ENCODE results near the gene TCERG1.
A peak's percentile ranks its signal among the peaks of the same experiment; 100 is the strongest.

The TCERG1 gene

DNA sequence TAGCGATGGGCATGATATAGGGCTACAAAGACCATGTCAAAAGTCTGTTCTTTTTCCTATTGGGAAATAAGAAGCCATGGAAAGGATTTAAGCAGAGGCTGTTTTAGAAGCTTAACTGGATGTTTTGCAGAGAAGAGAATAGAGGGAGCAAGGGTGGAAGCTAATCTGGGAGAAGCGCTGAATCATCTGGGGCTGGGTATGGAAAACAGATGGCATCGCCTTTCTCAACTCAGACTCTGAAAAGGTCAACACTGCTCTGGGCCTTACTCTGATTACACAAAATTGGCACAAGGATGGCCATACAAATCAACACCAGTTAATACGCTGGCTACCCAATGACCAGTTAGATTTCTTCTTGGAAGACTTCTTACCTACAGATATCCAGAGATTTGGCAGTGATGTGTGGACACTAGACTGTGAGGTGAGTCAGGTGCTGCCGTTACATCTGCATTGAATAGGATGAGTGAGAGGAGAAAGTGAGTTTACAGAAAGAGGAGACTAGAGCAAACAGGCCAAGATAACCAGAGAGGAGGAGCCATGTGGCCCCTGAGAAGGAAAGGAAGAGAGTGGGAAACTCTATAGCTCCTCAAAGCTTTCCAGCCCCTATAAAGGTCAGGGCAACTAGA lies 6.2 kb upstream of the TCERG1 start:
- Mint-ChIP-seq H3K27ac (no peak overlapping the region), H3K4me1 (no peaks in the 10 kb centered on the region), H3K4me3 (no peak overlapping the region), H3K9me3 (no peaks in the 10 kb centered on the region), H3K27me3 (peaks cover 17% of the 10 kb centered on the region), H3K36me3 (no peaks in the 10 kb centered on the region)

DNA sequence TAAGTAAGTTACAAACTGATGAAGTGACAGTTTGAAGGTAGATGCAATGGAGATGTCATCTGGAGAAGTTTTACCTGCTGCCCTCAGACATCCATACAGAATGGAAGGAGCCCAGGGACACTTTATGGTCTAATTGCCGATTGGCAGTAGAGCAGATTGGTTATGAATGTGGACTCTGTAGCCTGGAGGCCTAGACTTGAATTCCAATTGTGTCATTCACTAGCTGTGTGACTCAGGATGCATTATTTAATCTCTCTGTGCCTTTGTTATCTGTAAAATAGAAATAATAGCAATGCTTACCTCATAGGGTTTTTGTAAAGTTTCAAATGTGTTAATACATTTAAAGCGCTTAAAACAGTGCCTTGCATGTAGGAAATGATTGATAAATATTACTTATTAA lies 5.2 kb upstream of the TCERG1 start:
- no peak overlapping the region for H3K4me3 Mint-ChIP-seq
- H3K27ac Mint-ChIP-seq, result no peak overlapping the region
- H3K27me3 Mint-ChIP-seq, result peaks cover 15% of the 10 kb centered on the region
- no peaks in the 10 kb centered on the region for H3K4me1 Mint-ChIP-seq
- no peaks in the 10 kb centered on the region for H3K9me3 Mint-ChIP-seq
- H3K36me3 Mint-ChIP-seq, result no peaks in the 10 kb centered on the region

- Mint-ChIP-seq H3K36me3 (peaks cover 10% of the 10 kb centered on the region), H3K9me3 (no peaks in the 10 kb centered on the region), H3K4me3 (peak overlapping the region; percentile 100), H3K27ac (peak overlapping the region; percentile 100), H3K27me3 (no peaks in the 10 kb centered on the region), H3K4me1 (peaks cover 44% of the 10 kb centered on the region)
These were observed 724 bp downstream of the TCERG1 start for GRCh38 chr5:146447734-146448380.

- no peaks in the 10 kb centered on the region for H3K9me3 Mint-ChIP-seq
- peaks cover 10% of the 10 kb centered on the region for H3K36me3 Mint-ChIP-seq
- H3K4me3 Mint-ChIP-seq, result peak overlapping the region; percentile 100
- peak overlapping the region; percentile 100 for H3K27ac Mint-ChIP-seq
- peaks cover 54% of the 10 kb centered on the region for H3K4me1 Mint-ChIP-seq
- no peaks in the 10 kb centered on the region for H3K27me3 Mint-ChIP-seq
These were observed 1.8 kb downstream of the TCERG1 start for GRCh38 chr5:146448783-146449519.

- no peaks in the 10 kb centered on the region for H3K9me3 Mint-ChIP-seq
- H3K27me3 Mint-ChIP-seq, result no peaks in the 10 kb centered on the region
- peaks cover 10% of the 10 kb centered on the region for H3K36me3 Mint-ChIP-seq
- no peak overlapping the region for H3K27ac Mint-ChIP-seq
- H3K4me3 Mint-ChIP-seq, result peak overlapping the region; percentile 100
- peaks cover 63% of the 10 kb centered on the region for H3K4me1 Mint-ChIP-seq
These were observed 2.9 kb downstream of the TCERG1 start for GRCh38 chr5:146450002-146450401.

DNA sequence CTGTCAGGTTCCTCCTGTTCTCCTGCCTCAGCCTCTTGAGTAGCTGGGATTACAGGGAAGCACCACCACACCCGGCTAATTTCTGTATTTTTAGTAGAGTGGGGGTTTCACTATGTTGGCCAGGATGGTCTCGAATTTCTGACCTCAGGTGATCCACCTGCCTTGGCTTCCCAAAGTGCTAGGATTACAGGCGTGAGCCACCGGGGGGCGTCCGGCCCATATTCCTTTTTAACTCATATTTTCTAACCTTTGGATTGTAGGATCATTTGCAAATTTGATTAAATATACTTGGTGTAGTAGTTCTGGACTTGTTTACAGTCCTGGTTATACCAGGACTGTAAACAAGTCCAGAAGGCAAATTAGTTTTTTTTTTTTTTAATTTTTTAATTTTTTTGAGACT lies 4.3 kb downstream of the TCERG1 start:
- Mint-ChIP-seq H3K4me3 (no peak overlapping the region), H3K4me1 (peaks cover 71% of the 10 kb centered on the region), H3K9me3 (no peaks in the 10 kb centered on the region), H3K36me3 (peaks cover 14% of the 10 kb centered on the region), H3K27ac (no peak overlapping the region), H3K27me3 (no peaks in the 10 kb centered on the region)

DNA sequence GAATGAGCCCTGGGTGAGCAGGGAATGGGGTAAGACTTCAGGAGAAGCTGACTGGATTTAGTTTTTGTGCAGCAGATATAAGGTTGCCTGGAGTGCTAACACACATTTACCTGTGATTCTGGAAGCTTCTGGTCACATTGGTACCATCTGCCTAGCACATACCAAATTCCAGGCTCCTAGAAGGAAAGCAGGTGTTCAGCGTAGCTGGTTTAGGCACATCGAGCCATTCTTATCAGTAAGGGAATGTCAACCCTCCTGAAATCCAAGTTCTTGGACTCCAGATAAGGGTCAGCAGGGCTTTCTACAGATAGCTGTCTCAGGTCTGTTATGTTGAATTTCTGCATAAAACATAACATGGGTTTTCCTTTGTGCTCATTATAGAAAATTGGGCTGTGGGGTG lies 10.3 kb downstream of the TCERG1 start:
- Mint-ChIP-seq H3K27me3 (no peaks in the 10 kb centered on the region), H3K9me3 (no peaks in the 10 kb centered on the region), H3K4me3 (no peak overlapping the region), H3K36me3 (peaks cover 20% of the 10 kb centered on the region), H3K27ac (no peak overlapping the region), H3K4me1 (peaks cover 56% of the 10 kb centered on the region)

DNA sequence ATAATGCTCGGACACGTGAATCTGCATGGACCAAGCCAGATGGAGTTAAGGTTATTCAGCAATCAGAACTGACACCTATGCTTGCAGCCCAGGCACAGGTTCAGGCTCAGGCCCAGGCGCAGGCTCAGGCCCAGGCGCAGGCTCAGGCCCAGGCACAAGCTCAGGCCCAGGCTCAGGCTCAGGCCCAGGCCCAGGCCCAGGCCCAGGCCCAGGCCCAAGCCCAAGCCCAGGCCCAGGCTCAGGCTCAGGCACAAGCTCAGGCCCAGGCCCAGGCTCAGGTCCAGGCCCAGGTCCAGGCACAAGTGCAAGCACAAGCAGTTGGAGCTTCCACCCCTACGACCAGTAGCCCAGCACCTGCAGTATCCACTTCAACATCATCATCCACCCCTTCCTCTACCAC lies 11.8 kb downstream of the TCERG1 start:
- H3K27ac Mint-ChIP-seq, result no peak overlapping the region
- peaks cover 54% of the 10 kb centered on the region for H3K4me1 Mint-ChIP-seq
- H3K9me3 Mint-ChIP-seq, result no peaks in the 10 kb centered on the region
- peaks cover 27% of the 10 kb centered on the region for H3K36me3 Mint-ChIP-seq
- no peaks in the 10 kb centered on the region for H3K27me3 Mint-ChIP-seq
- no peak overlapping the region for H3K4me3 Mint-ChIP-seq

DNA sequence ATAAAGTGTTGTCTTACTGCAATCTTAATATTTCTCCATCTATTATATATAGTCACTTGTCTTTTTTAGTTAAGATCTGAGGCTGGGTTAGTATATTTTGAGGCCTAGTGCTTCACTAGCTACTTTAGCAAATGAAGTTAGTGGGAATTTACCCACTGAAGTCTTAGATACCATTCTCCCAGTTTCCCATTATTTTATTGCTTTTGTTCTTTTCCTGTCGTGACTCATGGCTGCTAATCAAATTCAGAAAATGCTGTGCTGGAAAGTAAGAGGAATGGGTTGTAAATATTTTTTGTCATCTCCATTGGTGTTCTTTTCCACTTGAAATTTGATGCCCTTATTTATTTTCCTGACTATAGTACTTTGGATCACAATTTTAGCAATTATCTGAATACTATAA lies 14.2 kb downstream of the TCERG1 start:
- Mint-ChIP-seq H3K27ac (no peak overlapping the region), H3K36me3 (peaks cover 35% of the 10 kb centered on the region), H3K27me3 (no peaks in the 10 kb centered on the region), H3K4me1 (peaks cover 51% of the 10 kb centered on the region), H3K4me3 (no peak overlapping the region), H3K9me3 (no peaks in the 10 kb centered on the region)

DNA sequence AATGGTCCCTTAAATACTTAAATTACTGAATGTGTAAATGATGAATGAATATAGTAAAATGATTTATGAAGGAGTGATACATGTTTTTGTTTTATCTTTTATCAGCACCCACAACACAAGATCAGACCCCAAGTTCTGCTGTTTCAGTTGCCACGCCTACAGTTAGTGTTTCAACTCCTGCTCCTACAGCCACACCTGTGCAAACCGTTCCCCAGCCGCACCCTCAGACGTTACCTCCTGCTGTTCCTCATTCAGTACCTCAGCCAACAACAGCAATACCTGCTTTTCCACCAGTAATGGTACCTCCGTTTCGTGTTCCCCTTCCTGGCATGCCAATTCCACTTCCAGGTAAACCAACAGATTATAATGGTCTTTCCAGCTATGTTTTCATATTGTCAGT lies 16.3 kb downstream of the TCERG1 start:
- no peak overlapping the region for H3K27ac Mint-ChIP-seq
- H3K36me3 Mint-ChIP-seq, result peaks cover 33% of the 10 kb centered on the region

GRCh38 chr5:146466521-146467349 lies 19.6 kb downstream of the TCERG1 start:
- H3K4me1 Mint-ChIP-seq, result peaks cover 40% of the 10 kb centered on the region
- H3K4me3 Mint-ChIP-seq, result no peak overlapping the region
- H3K27me3 Mint-ChIP-seq, result no peaks in the 10 kb centered on the region
- H3K9me3 Mint-ChIP-seq, result no peaks in the 10 kb centered on the region
- peaks cover 26% of the 10 kb centered on the region for H3K36me3 Mint-ChIP-seq
- H3K27ac Mint-ChIP-seq, result no peak overlapping the region

More for the DNA sequence above, 16.3 kb downstream of the TCERG1 start:
- Mint-ChIP-seq H3K4me1 (peaks cover 55% of the 10 kb centered on the region), H3K27me3 (no peaks in the 10 kb centered on the region), H3K4me3 (no peak overlapping the region), H3K9me3 (no peaks in the 10 kb centered on the region)

DNA sequence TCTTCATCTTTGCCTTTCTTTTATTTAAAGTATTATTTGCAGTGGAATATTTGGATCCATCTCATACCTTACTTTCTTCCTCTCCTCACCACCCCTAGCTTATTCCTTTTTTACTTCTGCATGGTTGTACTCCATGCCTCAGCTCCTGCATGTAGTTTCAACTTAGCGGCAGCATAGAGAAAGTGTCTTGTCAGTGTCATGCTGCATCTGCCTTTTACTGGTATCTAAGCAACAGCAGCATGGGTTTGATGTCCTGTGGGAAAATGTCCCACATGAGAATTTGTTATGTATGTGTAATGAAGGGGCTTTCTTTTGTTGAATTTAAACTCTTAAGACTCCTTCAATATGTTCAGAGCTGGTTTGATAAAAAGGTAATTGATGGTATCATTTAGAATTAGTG lies 20.6 kb downstream of the TCERG1 start:
- H3K4me3 Mint-ChIP-seq, result no peak overlapping the region
- H3K36me3 Mint-ChIP-seq, result peaks cover 29% of the 10 kb centered on the region
- H3K4me1 Mint-ChIP-seq, result peaks cover 34% of the 10 kb centered on the region
- no peak overlapping the region for H3K27ac Mint-ChIP-seq
- no peaks in the 10 kb centered on the region for H3K27me3 Mint-ChIP-seq
- no peaks in the 10 kb centered on the region for H3K9me3 Mint-ChIP-seq

- H3K4me3 Mint-ChIP-seq, result no peak overlapping the region
- peak overlapping the region; percentile 43 for H3K27ac Mint-ChIP-seq
- H3K27me3 Mint-ChIP-seq, result no peaks in the 10 kb centered on the region
- H3K4me1 Mint-ChIP-seq, result peaks cover 14% of the 10 kb centered on the region
- peaks cover 33% of the 10 kb centered on the region for H3K36me3 Mint-ChIP-seq
- no peaks in the 10 kb centered on the region for H3K9me3 Mint-ChIP-seq
These were observed 26.9 kb downstream of the TCERG1 start for GRCh38 chr5:146474065-146474464.

- peaks cover 32% of the 10 kb centered on the region for H3K36me3 Mint-ChIP-seq
- H3K27ac Mint-ChIP-seq, result no peak overlapping the region
- no peaks in the 10 kb centered on the region for H3K27me3 Mint-ChIP-seq
- H3K4me1 Mint-ChIP-seq, result peaks cover 14% of the 10 kb centered on the region
- H3K4me3 Mint-ChIP-seq, result no peak overlapping the region
- no peaks in the 10 kb centered on the region for H3K9me3 Mint-ChIP-seq
These were observed 28.2 kb downstream of the TCERG1 start for GRCh38 chr5:146475190-146475780.

DNA sequence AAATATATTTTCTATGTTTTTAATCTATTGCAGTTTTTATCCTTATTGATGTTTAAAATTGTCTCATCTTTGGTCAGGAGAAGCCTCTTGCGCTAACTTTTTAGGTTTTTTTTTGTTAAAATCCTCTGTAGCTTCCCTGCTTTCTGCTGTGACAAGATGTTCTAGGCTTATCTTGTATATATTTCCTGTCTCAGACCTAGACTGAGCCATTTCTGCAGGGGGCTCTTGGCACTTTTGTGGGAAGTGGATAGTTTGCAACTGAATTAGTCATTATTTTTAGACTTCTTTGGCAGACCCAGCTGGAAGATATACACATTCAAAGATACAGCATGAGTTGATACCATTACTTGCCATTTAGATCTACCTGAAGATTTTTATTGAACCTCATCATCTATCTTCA lies 28.8 kb downstream of the TCERG1 start:
- Mint-ChIP-seq H3K9me3 (no peaks in the 10 kb centered on the region), H3K4me3 (no peak overlapping the region), H3K27me3 (no peaks in the 10 kb centered on the region), H3K27ac (no peak overlapping the region), H3K4me1 (peaks cover 14% of the 10 kb centered on the region), H3K36me3 (peaks cover 32% of the 10 kb centered on the region)
